GM19099 (cell line): ENCODE results near the gene SKAP2.

Experiments used
- POLR2A ChIP-seq: IDR thresholded peaks from 3 replicates; pipeline ENCODE4 v1.6.1; 2011; ENCODE audit warnings: low read depth; ENCODE audit not compliant: insufficient read length; ENCODE audit errors: extremely low read depth

Gene SKAP2

GRCh38 chr7:26629696-26630095 lies 234.7 kb downstream of the SKAP2 start:
- no peak for TF ChIP-seq POLR2A

DNA sequence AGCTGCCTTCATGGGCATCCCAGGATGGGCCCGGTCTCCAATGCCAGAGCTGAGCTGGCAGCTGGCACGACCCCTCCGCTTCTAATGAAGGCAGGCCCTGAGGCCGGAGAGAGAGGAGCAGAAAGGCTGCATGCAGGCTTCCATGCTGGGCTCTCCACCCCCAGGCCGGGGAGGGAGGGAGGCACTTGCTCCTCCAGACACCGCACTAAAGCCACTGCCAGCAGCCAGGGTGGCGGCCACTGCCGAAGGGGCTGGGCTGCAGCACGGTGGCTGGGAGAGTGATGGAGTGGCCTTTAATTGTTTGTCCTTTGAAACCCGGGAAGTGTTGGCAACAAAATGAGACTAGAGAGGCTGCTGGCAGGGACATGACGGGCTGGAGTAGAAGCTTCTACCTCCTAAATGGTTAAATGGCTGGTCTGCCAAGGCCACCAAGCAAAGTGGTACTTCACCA lies 236.5 kb downstream of the SKAP2 start:
- TF ChIP-seq POLR2A: no peak

- TF ChIP-seq POLR2A: no peak
Observed at GRCh38 chr7:26627221-26627620, 237.2 kb downstream of the SKAP2 start.

- no peak for TF ChIP-seq POLR2A
Observed at GRCh38 chr7:26626687-26627086, 237.7 kb downstream of the SKAP2 start.

DNA sequence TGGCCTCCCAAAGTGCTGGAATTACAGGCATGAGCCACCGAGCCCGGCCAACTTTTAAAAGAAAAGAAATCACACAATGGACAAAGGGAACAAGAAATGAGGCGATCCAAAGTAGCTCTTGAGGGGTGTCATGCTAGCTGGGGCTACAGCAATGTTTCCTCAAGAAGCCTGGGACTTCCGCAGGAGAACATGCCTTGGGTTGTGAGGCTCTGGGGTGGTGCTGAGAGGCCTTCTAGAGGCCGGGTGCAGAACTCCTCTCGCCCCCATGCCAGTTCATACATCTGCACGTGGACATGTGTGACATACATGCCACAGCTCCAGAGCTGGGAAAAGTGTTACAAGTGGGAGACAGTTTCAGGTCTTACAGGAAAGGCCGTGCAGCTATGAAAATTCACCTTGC lies 238.2 kb downstream of the SKAP2 start:
- no peak for TF ChIP-seq POLR2A

- TF ChIP-seq POLR2A: no peak
Observed at GRCh38 chr7:26625286-26625685, 239.1 kb downstream of the SKAP2 start.

GRCh38 chr7:26624839-26625238 lies 239.6 kb downstream of the SKAP2 start:
- TF ChIP-seq POLR2A: no peak

- TF ChIP-seq POLR2A: no peak
Observed at GRCh38 chr7:26624431-26624830, 240.0 kb downstream of the SKAP2 start.

DNA sequence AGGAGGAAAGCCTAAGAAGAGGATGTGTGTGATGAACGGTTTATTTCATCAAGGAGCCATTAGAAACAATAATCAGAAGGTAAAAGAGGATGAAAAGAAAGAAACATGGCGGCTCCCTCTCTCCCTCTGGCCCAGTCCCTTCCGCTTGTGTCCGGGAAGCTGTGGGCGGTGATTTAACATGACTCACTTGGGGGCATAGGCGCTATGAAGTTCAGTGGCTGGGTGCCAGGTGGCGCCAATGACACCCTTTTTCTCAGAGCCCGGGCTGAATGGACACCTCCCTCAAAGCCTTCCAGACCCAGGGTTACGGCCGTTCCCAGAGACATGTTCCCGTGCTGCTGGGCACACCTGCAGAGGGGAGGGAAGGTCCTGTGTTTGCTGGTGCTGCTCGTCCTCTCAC lies 244.0 kb downstream of the SKAP2 start:
- TF ChIP-seq POLR2A: no peak

DNA sequence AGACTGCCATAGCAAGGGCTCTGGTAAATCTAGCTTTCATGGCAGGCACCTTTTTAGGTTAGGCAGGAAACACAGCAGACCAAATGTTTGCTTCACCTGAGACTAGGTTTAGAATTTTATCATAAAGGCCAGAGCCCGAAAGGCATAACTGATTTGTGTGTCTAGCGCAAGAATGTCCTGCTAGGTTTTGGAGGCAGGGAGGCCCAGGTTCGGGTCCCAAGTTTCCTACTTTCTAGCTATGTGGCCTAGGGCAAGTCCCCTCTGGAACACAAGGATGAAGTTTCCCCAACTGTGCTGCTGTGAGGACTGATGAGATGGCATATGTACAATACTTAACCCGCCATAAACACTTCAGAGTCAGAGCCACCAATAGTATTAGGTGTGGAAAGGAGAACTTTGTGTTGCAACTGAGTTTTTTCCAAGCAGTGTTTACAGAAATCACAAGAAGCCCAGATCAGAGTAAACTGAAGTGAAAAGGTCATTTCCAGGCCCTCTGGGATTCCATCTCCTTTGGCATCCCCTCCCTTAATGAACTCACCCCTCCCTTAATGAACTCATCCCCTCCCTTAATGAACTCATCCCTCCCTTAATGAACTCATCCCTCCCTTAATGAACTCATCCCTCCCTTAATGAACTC lies 244.9 kb downstream of the SKAP2 start:
- TF ChIP-seq POLR2A: no peak

DNA sequence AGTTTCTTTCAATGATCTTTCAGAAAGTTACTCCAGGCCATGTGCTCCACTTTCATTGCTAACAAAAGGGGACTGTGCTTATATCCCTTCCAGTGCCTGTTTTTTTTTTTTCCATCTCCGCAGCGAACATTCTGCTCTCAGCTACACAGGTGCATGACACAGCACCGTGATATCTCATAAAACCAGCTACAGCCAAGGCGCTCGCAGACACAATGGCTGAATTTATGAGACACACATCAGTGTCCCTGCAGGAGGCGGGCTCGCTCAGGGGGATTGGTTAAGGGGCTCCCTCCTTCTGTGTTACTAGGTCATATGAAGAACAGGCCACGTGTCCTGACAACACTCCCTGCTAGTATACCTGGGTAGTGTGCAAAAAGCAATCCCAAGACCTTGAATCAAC lies 245.5 kb downstream of the SKAP2 start:
- no peak for TF ChIP-seq POLR2A

GRCh38 chr7:26618449-26618848 lies 245.9 kb downstream of the SKAP2 start:
- no peak for TF ChIP-seq POLR2A
